Mammary epithelial cell (primary cell): ENCODE measurements around the gene SOX12.

Source experiments
- CTCF ChIP-seq, 2 donors: IDR thresholded peaks in 1 of 2; conservative IDR thresholded peaks in 1 of 2; 2 replicates each; pipeline ENCODE4 v1.5.1; 2011 to 2012; ENCODE audit warnings: inconsistent platforms in 2 of 2, low read length in 2 of 2, mild to moderate bottlenecking in 2 of 2, control low read depth in 1 of 2, low read depth in 1 of 2; ENCODE audit not compliant: insufficient read depth in 1 of 2; ENCODE audit errors: extremely low read depth in 1 of 2
- EZH2 ChIP-seq: IDR thresholded peaks from 2 replicates; pipeline ENCODE4 v1.6.1; 2012; ENCODE audit warnings: low read length, inconsistent platforms, borderline replicate concordance

GRCh38 chr20:371755-372542, 46.6 kb downstream of the SOX12 start:
- no peak for TF ChIP-seq CTCF (conservative IDR thresholded peaks at IDR 0.05 in 1 of 2, IDR thresholded peaks at IDR 0.05 in 1 of 2; ENCODE audit: extremely low read depth in 1 of 2, insufficient read depth in 1 of 2, low read depth in 1 of 2, low read length in 2 of 2)
- TF ChIP-seq EZH2, result no peak
